Frontal cortex (tissue), 1 donor: ENCODE data around the gene LCE3C. TPM values are rescaled to one million over a fixed set of nuclear protein-coding genes. Genes with fewer than 3 reads are reported as not detected.

Source experiments
- small RNA-seq: library from RNA; depleted of rRNA; stranded (forward); fragments of <200 nt; gene quantifications from one replicate; pipeline ENCODE3, GENCODE V24; 2014
- total RNA-seq: library from RNA; depleted of rRNA; stranded (reverse); fragments of >200 nt; gene quantifications from one replicate; pipeline ENCODE4 v1.2.3, GENCODE V29; 2014

The LCE3C gene
- total RNA-seq, 1 donor from 2014 or later, result not detected

Small RNA genes within 50 kb of the gene (small RNA-seq; reads per million reads assigned to genes)
- gene LCE3A, result not detected
- gene LCE3B, result not detected

Other genes with a start within 250 kb of the LCE3C start
- not detected for gene FLG2, start 240.2 kb upstream of the LCE3C start, total RNA-seq
- gene CRNN, start 186.0 kb upstream of the LCE3C start, total RNA-seq, result not detected
- gene LCE5A, start 89.4 kb upstream of the LCE3C start, total RNA-seq, result not detected
- gene CRCT1, start 85.8 kb upstream of the LCE3C start, total RNA-seq, result not detected
- gene LCE3E, start 33.5 kb upstream of the LCE3C start, total RNA-seq, result not detected
- not detected for gene LCE3D, start 19.7 kb upstream of the LCE3C start, total RNA-seq
- not detected for gene LCE3B, start 13.6 kb downstream of the LCE3C start, total RNA-seq
- not detected for gene LCE3A, start 22.9 kb downstream of the LCE3C start, total RNA-seq
- not detected for gene LCE2D, start 63.1 kb downstream of the LCE3C start, total RNA-seq
- gene LCE2C, start 75.0 kb downstream of the LCE3C start, total RNA-seq, result not detected
- not detected for gene LCE2B, start 85.9 kb downstream of the LCE3C start, total RNA-seq
- gene LCE2A, start 98.1 kb downstream of the LCE3C start, total RNA-seq, result not detected
- not detected for gene LCE4A, start 107.9 kb downstream of the LCE3C start, total RNA-seq
- not detected for gene KPRP, start 157.8 kb downstream of the LCE3C start, total RNA-seq
- not detected for gene LCE1F, start 174.9 kb downstream of the LCE3C start, total RNA-seq
- not detected for gene LCE1E, start 186.0 kb downstream of the LCE3C start, total RNA-seq
- not detected for gene LCE1D, start 196.5 kb downstream of the LCE3C start, total RNA-seq
- not detected for gene LCE1C, start 206.4 kb downstream of the LCE3C start, total RNA-seq
- gene LCE1B, start 211.7 kb downstream of the LCE3C start, total RNA-seq, result not detected
- gene LCE1A, start 227.2 kb downstream of the LCE3C start, total RNA-seq, result not detected
- not detected for gene LCE6A, start 242.6 kb downstream of the LCE3C start, total RNA-seq